Right ventricle myocardium inferior (tissue), 1 donor: ENCODE data around the gene PDLIM5. TPM values are rescaled to one million over a fixed set of nuclear protein-coding genes. Genes with fewer than 3 reads are reported as not detected.
A peak's percentile ranks its signal among the peaks of the same experiment; 100 is the strongest.
"Not testable (repeated sequence)": the region's sequence is repeated elsewhere in the genome, so short reads cannot be mapped to it uniquely, and the experiment has no call there.

Experiments used
- ATAC-seq: fragments of 200-7000 bp; cut with Tn5 transposase; one replicate; pipeline ENCODE4 v1.9.1; 2020; ENCODE audit warnings: mild to moderate bottlenecking, moderate library complexity
- DNase-seq: peaks from one replicate; pipeline ENCODE4 v3.0.0; 2021; ENCODE audit errors: missing footprints
- intact Hi-C: fragments of 100-400 bp; cut with DNase I; formaldehyde crosslinking; loops from one replicate; pipeline ENCODE4 v1.11.0; 2022
- total RNA-seq: library from RNA; stranded (reverse); fragmentation: NEBNext Ultra II Directional; extraction: Animal tissue kit (Norgen Biotek cat#: 25700); gene quantifications from one replicate; pipeline ENCODE4 v1.2.1, GENCODE V29; 2021
- donor health status: DM: no; HTN: yes; CAD: no; lungs with severe emphysema.

PDLIM5 gene
- total RNA-seq, 1 donor from 2014 or later: 1,145 TPM

GRCh38 chr4:94454405-94454804, 2.7 kb downstream of the PDLIM5 start:
- intact Hi-C loops: loop anchor here (5.0 to 10.0 kb wide), 2 partner anchors 108 to 250 kb away; partner anchors contain the start of gene SMARCAD1
- no peak for DNase-seq
- no peak for ATAC-seq

DNA sequence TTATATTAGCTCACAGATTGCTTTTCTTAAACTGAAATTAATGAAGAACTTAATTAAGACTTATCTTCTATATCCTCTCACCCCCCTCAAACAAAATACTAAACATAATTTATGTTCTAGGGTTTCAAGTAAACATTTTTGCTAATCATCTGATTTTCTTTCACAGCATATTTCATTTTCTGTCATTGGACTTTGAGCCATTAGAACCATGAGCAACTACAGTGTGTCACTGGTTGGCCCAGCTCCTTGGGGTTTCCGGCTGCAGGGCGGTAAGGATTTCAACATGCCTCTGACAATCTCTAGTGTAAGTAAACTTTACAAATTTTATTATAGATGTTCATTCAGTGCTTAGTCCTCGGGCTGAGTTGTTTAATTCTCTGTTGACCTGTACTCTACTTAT, 3.3 kb downstream of the PDLIM5 start:
- intact Hi-C loops: loop anchor here (10.0 kb wide), 1 partner anchor 250 kb away; the partner anchor contains the start of gene SMARCAD1
- DNase-seq (peak; percentile 75), ATAC-seq (no peak)

GRCh38 chr4:94457692-94458106, 6.0 kb downstream of the PDLIM5 start:
- intact Hi-C loops: loop anchor here (10.0 kb wide), 1 partner anchor 253 kb away; the partner anchor contains the start of gene SMARCAD1
- peak; percentile 91 for ATAC-seq
- DNase-seq: no peak

DNA sequence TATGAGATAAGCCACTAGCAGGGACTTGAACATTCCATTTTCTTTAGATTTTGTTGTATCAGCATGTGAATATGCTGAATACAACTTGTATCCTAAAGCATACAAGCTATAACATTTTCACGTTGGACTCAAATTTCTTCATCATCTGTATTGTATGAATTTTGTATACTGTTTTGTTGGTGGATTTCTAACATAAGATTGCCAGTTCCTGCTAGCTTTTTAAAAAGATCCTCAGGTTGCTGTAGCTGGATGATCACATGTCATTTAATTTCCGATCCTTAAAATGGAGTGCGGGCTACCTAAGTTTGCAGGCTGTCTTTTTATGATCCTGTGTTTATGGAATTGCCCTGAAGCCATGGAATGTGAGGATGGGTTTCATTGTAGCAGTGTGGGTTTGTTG, 6.9 kb downstream of the PDLIM5 start:
- intact Hi-C loops: loop anchor here (10.0 kb wide), 1 partner anchor 254 kb away; the partner anchor contains the start of gene SMARCAD1
- ATAC-seq (no peak), DNase-seq (no peak)

DNA sequence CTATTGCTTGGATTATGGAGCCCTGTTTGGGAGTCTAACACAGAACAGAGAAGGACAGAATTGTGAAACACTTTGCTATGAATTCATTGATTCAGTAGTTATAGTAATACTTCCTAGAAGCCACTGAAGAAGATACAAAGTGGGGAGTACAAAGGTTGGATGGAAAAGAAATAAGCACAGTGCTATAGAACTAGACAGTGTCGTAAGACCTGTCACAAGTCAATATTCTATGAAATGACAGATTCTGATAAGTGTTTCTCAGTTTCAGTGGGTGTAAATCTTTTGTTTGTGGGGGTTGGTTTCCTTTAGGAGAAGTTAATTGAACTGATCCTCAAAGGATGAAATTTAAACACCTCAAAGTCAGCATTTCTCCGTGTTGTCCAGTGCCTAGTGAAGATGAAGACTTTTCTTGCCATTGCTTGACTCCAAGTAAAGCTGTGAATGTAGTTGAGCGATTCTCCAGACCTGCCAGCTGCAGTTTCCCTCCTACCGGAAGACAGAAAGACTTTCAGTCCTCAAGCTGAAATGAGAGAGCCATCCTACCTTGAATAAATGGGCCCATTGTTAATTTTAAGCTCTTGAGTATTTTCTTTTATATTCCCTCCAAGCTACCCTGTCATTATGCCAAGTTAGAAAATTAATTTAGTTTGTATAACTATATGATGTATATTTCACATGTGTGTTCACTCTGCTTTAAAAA, 7.9 kb downstream of the PDLIM5 start:
- ATAC-seq (no peak), DNase-seq (no peak)
- intact Hi-C loops: loop anchor here (10.0 kb wide), 1 partner anchor 255 kb away; the partner anchor contains the start of gene SMARCAD1

DNA sequence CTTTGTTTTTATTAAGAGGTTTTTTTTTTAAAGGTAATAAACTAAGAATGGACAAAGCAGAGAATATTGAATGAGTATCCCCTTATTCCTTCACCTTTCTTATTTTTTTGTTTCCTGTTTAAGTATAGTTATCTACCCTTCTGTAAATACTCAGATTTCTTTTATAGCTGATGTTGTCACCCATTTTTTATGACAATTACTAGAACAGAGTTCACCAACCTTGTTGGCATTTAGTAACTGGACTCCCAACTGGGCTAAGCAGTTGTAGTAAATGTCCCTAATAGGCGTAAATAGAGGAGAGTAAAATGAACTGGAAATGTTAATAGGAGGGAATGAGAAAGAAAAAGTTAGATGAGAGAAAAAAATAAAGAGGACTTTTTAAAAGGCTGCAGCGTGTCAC, 9.8 kb downstream of the PDLIM5 start:
- intact Hi-C loops: no loop called here
- DNase-seq: no peak
- no peak for ATAC-seq

GRCh38 chr4:94462572-94462971, 10.8 kb downstream of the PDLIM5 start:
- ATAC-seq (no peak), DNase-seq (no peak)
- intact Hi-C loops: no loop called here

DNA sequence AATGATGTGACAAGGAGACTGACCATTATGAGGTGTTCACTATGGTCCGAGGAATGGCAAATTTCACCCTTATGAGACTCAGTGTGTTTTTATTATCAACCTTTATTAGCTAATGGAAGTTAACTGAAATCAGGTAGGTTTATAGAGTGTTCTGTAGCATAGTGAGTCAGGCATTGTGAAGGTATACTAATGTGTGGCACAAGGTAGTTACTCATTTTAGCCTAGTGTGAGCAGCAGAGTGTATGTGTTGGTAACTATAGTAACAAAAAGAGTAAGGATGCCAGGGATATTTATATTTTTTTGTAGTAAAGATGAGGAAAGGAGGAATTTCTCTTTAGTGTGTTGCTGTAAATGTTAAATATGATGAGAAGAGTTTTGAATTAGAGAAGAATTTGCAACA, 12.0 kb downstream of the PDLIM5 start:
- ATAC-seq (no peak), DNase-seq (no peak)
- intact Hi-C loops: no loop called here

- DNase-seq: no peak
- intact Hi-C loops: loop anchor here (5.0 kb wide), 1 partner anchor 41 kb away; no protein-coding TSS in a partner anchor
- ATAC-seq: no peak
Observed at GRCh38 chr4:94466371-94466770, 14.6 kb downstream of the PDLIM5 start.

DNA sequence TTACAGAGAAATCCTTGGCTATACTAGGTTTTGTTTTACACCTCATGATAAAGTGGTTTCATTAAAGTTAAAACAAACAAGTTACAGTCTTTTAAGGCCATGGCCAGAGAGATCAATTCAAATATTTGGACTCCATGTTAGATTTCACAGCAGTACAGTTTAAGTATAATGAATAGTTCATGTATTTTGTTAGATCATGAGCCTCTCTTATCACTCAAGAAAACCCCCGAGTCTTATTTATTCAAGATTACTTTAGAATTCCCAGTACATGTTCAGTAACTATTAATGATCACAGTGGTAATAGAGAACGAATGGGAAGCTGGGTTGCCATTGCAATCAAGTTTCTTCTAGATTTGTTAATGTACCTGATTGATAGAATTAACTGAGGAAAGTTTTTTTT, 15.2 kb downstream of the PDLIM5 start:
- no peak for DNase-seq
- no peak for ATAC-seq
- intact Hi-C loops: loop anchor here (5.0 kb wide), 1 partner anchor 40 kb away; no protein-coding TSS in a partner anchor

DNA sequence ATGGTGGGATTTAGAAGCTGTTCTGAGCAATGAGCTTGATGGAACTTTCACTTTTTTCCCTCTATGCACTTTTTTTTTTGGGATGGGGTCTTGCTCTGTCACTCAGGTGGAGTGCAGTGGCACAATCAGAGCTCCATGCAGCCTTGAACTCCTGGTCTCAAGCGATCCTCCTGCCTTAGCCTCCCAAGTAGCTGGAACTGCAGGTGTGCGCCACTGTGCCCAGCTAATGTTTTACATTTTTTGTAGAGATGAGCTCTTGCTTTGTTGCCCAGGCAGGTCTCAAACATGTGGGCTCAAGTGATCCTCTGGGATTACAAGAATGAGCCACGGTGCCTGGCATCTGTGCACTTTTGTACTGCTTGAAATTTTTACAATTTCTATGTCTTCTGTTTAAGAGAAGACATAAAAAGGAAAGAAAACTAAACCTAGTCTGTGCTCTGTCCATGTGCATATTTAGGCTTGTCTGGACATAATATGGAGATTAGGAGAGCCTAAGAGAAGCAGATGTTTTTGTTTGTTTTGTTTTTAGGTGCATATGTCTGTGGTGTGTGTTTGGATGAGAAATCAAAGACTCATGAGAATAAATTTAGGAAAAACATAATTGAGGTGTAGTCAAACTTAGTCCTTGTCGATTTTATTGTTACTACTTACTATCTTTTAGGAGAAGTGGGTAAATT, 16.5 kb downstream of the PDLIM5 start:
- no peak for ATAC-seq
- intact Hi-C loops: loop anchor here (5.0 kb wide), 1 partner anchor 39 kb away; no protein-coding TSS in a partner anchor
- no peak for DNase-seq

- intact Hi-C loops: loop anchor here (5.0 kb wide), 1 partner anchor 38 kb away; no protein-coding TSS in a partner anchor
- no peak for ATAC-seq
- no peak for DNase-seq
Observed at GRCh38 chr4:94469221-94469784, 17.6 kb downstream of the PDLIM5 start.

GRCh38 chr4:94470132-94470531, 18.4 kb downstream of the PDLIM5 start:
- intact Hi-C loops: no loop called here
- no peak for ATAC-seq
- DNase-seq: no peak

GRCh38 chr4:94470782-94471181, 19.0 kb downstream of the PDLIM5 start:
- ATAC-seq: not testable (repeated sequence)

GRCh38 chr4:94472056-94472826, 20.5 kb downstream of the PDLIM5 start:
- intact Hi-C loops: no loop called here
- no peak for DNase-seq
- no peak for ATAC-seq

More at GRCh38 chr4:94470782-94471181, 19.0 kb downstream of the PDLIM5 start:
- intact Hi-C loops, DNase-seq: not testable (repeated sequence)

GRCh38 chr4:94475050-94475449, 23.3 kb downstream of the PDLIM5 start:
- ATAC-seq (no peak), DNase-seq (no peak)
- intact Hi-C loops: no loop called here

- ATAC-seq (no peak), DNase-seq (no peak)
- intact Hi-C loops: no loop called here
Observed at GRCh38 chr4:94475794-94476193, 24.1 kb downstream of the PDLIM5 start.

- intact Hi-C loops: no loop called here
- DNase-seq (no peak), ATAC-seq (no peak)
Observed at GRCh38 chr4:94477227-94477626, 25.5 kb downstream of the PDLIM5 start.

GRCh38 chr4:94478805-94479204, 27.1 kb downstream of the PDLIM5 start:
- ATAC-seq, DNase-seq, intact Hi-C loops: not testable (repeated sequence)
